ENCODE results near the gene FIGNL1.
"Not testable (repeated sequence)": the region's sequence is repeated elsewhere in the genome, so short reads cannot be mapped to it uniquely, and the experiment has no call there.

The FIGNL1 gene

DNA sequence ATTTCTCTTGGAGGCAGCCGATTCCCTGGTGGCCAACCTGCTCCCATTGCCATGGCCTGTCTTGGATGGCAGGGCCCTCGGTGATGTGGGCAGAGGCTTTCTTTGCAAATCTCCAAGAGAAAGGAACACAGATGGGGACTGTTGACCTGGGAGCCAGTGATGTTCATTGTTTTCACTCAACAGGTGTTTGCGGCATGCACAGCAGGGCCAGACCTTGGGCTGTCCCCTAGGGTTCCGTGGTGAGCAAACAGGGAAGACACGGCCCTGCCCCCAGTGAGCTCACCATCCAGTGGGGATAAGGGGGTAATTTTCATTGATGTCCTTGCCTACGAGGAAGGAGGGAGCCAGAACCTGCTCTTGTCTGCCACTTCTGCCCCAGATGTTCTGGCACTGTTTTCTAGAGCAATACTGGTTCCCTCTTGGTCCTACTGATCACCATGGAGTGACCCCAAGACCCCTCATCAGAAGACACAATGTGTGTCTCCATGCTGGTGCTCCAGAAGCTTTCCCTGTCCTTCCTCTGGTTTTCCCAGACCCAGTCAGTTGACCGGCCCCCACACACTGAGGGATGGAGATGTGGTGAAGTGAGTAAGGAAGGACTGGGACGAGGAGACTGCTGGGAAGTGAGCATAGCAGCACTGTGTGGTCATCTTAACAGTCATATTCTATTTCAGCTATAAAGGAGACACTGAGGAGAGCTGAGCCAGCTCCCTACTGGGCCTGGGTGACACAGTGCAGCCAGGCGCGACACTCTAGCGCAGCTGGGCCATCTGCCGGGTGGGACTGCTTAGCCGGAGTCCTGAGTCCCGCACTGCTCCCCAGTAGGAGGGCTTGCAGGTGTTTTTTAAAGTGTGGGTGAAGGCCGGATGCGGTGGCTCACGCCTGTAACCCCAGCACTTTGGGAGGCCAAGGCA is 20.4 kb upstream of the FIGNL1 start:
- no peak for DNase-seq

GRCh38 chr7:50469181-50469580 is 19.0 kb upstream of the FIGNL1 start:
- no peak for DNase-seq

DNA sequence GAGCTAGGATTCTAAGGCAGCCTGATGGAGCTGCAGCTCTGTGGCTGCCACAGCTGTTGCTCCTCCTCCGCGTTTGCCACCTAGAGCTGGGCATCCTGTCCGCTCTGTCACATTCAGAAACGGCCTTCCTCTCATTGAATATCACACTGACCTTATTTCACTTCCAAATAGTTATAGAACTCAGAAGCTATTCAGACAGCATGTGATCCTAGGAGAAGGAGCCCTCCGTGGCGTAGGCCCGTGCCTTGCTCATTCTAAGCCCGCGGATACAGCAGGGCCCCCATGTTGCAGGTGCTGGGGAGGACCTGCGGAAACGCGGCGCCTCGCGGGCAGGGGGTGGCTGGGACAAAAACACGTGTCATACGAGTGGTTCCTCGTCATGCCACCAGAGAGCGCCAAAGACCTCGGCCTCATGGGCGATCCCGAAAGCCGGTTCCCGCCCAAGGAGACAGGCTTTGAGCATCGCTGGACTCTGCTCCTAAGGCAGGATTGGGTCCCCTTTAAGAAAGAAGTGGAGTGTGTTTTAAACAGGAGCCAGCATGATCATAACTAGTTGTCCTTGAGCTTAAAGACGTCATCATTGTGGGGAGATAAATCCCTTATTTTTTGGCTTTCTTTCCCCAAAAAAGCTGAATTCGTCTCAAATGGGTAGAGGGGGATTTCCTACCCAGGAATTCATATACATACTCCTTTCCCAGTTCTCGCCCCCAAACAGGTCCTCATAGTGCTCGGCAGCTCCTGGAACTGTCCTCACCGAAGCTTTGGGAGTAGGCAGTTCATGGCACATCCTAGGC is 17.9 kb upstream of the FIGNL1 start:
- DNase-seq = peak; percentile 76 to 78

DNA sequence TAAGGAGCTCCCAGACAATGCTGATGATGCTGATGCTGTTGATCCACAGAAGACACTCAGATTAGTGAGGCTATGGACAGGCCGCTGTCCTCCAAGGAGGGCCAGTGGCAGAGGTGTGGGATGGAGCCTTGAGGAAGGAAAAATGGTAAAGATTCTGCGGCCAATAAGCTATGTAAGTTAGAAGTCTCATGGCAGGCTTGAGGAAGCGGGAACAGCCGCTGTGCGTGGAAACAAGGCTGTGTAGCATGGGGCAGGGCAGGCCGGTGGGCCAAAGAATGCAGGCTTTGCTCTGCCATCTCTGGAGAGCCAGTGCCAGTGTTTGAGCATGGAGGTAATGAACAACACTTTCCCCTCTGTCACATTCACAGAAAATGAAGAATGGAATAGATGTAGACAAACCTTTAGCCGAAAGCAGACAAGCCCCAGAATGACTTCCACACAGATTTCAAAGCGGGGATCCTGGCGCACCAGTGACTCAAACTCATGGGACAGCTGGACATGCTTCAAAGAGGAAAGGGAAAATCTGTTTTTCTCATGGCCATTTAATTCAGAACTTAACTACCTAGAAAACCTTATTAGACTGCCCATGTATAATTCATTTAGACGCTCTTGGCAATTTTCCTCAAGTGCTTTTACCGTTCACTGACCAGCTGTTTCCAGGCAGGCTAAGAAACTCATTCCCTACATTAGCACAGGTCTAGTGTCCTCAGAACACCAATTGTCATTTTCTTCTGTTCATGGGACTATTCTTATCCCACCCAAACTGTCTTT is 16.9 kb upstream of the FIGNL1 start:
- DNase-seq = no peak

DNA sequence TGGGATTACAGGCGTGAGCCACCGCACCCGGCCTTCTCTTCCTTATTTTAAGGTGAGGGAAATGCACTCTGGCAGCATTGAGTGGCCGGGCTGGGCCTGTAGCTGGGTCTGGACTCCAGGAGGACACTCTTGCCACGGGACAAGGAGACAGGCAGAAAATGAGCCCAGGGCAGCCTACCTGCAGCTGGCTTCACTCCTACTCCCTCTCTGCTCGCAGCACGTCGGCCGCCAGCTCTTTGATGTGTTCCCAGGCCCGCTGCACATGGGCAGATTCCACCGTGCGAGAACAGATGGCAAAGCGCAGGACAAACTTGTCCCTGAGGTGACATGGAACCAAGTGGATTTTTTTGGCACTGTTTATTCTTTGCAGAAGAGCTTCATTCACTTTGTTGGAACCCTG is 12.9 kb upstream of the FIGNL1 start:
- DNase-seq = no peak

- no peak for DNase-seq
Measured at GRCh38 chr7:50462361-50462760, 12.2 kb upstream of the FIGNL1 start.

DNA sequence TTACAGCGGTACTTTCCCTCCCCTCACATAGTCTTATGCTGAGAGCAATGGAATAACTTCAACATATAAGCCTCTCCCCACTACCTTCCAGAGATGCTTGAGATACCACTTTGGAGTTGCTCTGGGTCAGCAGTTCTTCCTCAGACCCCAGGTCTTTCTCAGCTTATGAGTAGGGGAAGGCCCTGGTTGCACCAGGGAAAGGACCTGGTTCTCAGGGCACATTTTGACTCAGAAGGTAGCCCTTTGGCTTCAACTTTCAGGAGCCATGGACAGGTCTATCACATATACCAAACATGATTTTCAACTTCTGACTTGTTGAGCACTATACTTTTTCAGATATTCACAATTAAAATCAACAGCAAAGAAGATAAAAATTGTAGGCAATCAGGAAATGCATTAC is 11.5 kb upstream of the FIGNL1 start:
- no peak for DNase-seq

DNA sequence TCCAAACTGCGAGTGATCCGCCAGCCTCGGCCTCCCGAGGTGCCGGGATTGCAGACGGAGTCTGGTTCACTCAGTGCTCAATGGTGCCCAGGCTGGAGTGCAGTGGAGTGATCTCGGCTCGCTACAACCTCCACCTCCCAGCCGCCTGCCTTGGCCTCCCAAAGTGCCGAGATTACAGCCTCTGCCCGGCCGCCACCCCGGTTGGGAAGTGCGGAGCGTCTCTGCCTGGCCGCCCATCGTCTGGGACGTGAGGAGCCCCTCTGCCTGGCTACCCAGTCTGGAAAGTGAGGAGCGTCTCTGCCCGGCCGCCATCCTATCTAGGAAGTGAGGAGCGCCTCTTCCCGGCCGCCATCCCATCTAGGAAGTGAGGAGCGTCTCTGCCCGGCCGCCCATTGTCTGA is 9.0 kb upstream of the FIGNL1 start:
- not testable (repeated sequence) for DNase-seq

DNA sequence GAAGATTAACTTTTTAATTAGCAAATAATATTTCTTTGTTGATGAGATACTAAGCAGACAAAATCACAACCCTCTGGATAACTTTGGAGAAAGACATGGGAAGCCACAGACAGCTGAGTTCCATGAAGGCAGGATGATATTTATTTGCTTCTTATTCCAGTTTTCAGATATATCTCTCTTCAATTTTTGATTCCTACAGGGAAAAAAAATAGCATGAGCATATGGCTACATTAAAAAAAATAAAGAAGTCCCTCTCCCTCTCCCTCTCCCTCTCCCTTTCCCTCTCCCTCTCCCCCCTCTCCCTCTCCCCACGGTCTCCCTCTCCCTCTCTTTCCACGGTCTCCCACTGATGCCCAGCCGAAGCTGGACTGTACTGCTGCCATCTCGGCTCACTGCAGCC is 8.5 kb upstream of the FIGNL1 start:
- not testable (repeated sequence) for DNase-seq

DNA sequence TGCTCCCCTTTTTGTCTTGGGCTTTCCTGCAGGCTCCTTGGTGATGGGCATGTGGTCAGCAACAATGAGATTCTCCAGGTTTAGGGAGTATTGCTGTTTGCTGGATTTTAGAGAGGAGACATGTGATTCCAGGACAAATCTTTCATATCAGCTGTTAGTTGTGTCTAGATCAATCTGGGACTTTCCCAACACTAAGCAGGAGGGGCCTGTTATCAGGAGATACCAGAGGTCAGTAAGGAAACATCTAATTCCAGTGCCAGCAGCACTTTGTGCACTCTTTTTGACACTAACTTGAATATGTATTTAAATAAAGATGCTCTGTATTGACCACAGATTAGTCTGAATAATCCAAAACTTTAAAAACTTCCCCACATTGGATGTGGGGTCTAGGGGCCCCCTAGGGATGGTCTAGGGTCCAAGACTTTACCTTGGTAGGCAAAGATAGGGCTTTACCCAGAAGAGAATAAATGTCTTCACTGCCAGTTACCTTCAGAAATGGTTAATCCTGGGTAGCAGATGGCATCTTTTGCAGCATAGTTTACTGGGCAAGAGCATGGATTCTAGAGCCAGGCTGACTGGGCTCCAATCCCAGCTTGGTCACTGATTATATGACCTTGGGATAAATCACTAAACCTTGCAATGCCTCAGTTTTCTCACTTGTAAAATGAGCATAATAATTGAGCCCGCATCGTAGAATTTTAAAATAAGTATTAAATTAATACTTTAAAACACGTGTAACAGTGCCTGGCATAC is 6.4 kb upstream of the FIGNL1 start:
- DNase-seq = no peak

GRCh38 chr7:50455658-50456057 is 5.5 kb upstream of the FIGNL1 start:
- no peak for DNase-seq

- no peak for DNase-seq
Measured at GRCh38 chr7:50454968-50455367, 4.8 kb upstream of the FIGNL1 start.

DNA sequence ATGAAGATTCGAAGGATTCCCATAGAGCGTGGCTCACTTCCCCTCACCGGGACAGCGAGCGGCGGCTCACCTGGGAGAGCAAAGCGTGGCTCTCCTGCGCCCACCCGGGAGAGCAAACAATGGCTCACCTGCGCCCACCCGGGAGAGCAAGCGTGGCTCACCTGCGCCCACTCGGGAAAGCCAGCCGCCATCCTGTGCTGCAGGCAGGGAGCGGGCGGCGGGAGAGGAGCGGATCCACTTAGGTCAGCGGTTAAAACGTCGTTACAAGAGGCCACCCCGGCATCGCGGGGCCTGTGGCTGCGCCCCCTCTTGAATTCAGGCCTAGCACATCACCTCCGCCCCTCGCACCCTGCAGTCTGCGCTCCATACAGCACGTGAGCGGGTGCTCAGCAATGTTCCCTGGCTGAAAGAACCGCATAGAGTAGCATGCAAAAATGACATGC is 461 bp upstream of the FIGNL1 start:
- DNase-seq = peak; percentile 25 to 26

GRCh38 chr7:50449501-50449880 is 659 bp downstream of the FIGNL1 start:
- DNase-seq = no peak

- DNase-seq = no peak
Measured at GRCh38 chr7:50448823-50449222, 1.3 kb downstream of the FIGNL1 start.

DNA sequence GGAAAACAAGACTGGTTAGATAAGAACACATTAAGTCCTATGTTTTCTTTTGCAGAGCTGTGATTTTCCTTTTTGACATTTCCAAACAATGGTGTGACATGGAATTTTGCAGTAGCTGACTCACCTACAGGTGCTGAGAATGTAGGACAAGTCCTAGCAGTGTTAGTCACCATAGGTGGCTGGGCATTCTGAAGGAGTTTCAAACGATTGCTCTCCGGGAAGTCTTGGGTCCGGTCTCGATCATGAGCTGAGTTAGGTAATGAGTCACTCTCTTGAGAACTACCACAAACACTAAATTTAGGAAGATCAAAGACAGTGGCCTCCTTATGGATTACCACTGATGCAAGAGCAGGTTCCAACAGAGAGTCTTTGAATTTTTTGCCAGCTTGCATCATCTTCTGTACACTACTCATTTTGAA is 3.6 kb downstream of the FIGNL1 start:
- DNase-seq = no peak

GRCh38 chr7:50436133-50436806 is 13.9 kb downstream of the FIGNL1 start:
- no peak for DNase-seq

- no peak for DNase-seq
Measured at GRCh38 chr7:50431722-50432305, 18.3 kb downstream of the FIGNL1 start.

DNA sequence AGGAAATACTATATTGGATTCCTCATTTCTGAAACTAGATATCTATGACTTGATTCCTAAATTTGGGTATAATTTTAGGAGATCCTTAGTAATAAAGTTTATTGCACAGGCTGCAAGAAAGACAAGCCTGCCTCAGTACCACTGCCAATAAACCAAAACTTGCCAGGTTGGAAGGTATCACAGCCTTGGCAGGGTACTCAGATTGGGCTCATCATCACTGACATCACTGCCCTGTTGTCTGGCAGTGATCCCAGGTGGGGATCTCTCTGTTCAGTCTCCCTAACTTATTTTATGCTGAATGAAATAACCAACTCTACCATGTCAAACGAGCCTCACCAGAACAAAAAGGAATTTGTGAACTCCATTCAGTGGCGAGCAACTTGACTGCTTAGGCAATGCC is 18.8 kb downstream of the FIGNL1 start:
- no peak for DNase-seq

DNA sequence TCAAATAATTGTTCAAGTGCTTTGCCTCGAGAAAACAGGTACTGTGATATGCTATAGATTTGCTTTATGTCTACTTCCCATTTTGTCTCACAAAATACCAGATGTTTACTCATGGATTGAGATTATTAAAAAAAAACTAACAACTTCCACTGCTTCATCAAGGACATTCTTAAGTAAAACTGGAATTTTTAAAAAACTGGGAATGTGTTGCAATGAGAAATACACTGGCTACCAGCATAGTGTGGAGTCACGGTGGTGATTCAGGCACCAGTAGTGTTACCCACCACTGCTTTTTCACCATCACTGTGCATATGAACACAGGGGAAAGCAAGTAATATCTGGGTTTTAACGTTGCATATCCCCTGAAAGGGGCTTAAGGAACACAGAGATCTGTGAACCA is 21.2 kb downstream of the FIGNL1 start:
- no peak for DNase-seq

GRCh38 chr7:50427518-50427917 is 22.6 kb downstream of the FIGNL1 start:
- DNase-seq = no peak
